Middle frontal gyrus (tissue), 1 donor: Measurements from ENCODE around the gene MBNL2.

Experiments used
- DNase-seq: peaks from one replicate; pipeline ENCODE4 v3.0.0-alpha.2; 2015; ENCODE audit warnings: low spot score; ENCODE audit errors: extremely low spot score

Gene MBNL2

DNA sequence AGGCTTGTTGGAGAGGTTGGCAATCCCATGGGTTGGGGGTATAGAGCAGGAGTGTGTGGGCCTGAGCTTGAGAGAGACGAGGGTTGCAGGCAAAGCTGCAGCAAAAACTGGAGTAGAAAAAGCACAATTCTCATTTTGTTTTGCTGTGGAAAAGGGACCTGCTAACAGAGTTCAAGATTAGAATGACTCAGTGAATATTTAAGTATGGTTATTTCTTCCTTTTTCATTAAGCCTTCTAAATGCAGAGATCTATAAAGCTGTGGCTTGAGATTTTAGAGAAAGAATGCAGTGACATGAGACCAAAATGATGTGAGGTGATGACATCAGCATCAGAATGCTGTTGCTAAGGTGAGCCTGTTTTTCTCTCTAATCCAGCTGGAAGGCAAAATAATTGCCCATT, 10.8 kb upstream of the MBNL2 start:
- DNase-seq, result no peak

DNA sequence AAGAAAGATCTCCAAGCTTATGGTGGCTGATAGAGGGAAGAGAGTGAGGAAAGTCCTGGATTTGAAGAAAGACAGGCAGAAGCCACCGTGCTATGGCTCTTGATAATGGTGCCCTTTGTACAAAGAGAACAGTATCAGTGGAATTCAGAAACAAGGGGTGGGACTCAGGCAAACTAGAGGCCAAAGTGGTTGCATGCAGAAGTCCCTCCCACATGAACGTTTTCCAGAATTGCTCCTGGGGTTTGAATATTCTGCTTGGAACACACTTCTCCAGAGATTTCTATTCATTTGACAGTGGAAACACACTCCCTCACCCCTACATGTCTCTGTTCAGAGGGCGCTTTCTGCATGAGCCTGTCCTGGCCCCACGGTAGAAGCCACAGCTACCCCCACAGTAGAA, 10.1 kb upstream of the MBNL2 start:
- no peak for DNase-seq

DNA sequence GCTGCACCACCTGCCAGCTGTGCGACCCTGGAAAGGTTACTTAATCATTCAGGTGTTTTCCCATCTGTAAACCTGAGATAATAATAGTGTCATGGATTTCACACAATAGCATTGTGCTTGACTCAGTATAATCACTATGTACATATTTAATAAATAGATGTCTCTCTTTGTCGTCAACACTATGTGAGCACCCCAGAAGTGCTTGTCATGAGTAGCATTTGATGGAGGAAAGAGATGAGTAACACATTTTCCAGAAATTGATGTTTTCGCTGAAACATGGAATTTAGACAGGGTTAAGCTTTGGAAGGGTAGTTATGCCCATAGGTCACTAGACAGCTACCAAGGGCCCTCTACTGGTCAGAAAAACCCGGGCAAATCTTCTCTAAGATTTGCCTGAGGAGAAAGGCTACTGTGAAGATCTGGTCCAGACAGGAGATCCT, 9.5 kb upstream of the MBNL2 start:
- no peak for DNase-seq

DNA sequence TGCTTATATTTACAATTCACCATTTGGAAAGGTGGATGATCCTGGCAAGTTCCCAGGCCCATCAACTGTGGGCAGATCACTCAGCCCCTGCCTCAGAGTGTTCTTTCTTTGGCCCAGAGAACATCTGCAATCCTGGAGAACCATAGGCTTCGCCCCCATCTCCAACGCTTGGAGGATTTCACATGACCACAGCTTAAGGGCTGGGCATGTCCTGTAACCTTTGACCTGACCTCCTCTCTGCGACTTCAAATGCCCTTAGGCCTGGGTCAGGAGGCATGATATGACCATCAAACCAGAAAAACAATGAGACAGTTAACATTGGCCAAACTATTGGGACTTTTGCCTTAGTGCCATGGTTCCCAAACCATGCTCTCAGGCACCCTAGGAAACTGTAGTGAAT, 7.2 kb upstream of the MBNL2 start:
- no peak for DNase-seq

DNA sequence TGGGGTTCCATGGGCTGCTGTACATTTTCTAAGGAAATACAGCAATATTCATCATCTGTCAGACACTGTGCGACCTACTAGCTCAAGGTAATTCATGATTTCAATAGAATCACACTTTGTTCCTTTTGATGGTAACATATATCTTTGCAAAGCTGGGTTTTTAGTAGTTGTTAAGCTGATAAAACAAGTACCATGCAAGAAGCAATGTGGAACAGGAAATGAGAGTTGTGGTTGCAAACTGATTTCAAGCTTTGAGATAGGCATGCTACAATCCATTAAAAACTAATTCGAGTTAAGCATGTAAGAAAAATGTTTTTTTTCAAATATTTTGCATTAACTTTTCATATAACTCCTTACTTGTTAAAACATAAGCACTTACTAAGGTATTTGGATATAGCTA, 6.8 kb upstream of the MBNL2 start:
- DNase-seq, result no peak

DNA sequence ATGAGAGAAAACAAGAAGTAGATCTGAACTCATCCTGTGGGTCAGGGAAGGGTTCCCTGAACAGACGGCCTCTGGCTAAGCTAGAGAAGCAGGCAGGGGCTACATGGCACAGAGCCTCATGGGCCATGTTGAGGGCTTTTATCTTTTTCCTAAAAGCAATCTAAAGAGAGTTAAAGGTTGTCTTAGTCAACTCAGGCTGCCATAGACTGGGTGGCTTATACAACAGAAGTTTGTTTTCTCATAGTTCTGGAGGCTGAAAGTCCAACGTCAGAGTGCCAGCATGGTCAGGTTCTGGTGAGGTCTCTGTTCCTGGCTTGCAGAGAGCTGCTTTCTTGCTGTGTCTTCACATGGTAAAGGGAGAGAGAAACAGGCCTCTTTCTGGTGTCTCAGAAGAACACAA, 2.9 kb upstream of the MBNL2 start:
- no peak for DNase-seq

DNA sequence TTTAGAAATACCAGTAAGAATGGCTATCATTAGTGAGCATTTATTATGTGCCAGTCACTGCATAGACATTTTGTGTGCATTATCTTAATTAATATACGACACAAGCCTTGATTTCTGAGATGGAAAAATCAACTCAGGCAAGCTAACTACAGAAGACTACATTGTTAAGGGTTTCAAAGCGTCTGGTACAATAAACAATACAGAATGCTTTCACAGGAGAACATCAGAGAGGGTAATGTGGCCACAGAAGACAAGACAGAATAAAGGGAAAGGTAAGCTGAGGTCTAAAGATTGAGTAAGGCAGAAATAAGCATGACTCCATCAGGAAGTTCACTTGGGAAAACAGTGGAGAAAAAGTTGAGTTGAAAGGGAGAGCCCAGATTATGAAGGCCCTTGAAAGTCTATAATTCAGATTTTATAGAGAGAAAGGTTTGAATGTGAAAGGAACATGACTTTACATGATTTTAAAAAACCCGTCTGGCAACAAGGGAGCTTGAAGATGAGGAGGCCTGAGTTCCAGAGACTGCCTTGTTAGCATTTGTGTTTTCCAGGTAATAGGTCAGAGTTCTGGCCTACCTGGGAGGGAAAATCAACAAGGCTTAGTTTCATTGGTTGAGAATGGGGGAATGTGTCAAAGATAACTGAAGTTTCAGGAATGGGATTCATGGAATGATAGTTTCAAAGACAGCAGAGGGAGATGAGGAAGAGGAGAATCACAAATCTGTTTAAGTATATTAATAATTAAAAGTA, 1.8 kb upstream of the MBNL2 start:
- DNase-seq, result no peak

DNA sequence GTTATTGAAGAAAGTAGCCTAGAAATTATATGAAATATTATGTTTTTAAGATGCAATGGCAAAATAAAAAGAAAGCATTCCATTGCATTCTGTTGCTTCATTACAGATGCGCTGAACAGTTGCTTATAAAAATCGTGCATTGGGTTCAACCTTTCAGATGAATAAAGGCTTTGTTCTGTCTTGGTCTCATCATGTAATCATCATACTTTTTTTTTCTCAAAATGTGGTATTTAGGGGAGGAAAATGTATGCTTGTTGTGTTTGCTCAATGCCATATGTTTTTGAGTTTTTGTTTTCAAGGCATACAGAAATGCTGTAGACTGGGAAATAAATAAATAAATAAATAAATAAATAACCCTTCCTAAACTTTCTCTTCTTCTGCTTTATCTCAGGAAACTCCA, 1.1 kb upstream of the MBNL2 start:
- DNase-seq, result no peak

DNA sequence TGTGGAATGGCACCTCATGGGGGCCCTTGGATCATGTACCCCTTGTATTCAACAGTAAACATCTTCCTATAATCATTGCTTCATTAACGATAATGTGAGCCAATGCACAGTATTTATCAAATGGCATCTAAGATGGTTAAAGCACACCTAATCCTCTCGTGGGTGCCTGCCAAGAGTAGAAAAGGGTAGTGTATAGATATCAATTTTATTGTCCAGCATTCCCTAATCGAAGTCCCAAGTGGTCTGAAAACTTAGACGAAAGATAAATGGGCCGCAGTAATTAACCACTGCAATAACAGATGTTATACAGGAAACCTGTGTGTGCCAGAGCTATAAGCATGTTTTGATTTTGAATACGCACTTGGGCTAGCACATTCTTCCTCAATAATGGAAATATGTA, 667 bp upstream of the MBNL2 start:
- no peak for DNase-seq

DNA sequence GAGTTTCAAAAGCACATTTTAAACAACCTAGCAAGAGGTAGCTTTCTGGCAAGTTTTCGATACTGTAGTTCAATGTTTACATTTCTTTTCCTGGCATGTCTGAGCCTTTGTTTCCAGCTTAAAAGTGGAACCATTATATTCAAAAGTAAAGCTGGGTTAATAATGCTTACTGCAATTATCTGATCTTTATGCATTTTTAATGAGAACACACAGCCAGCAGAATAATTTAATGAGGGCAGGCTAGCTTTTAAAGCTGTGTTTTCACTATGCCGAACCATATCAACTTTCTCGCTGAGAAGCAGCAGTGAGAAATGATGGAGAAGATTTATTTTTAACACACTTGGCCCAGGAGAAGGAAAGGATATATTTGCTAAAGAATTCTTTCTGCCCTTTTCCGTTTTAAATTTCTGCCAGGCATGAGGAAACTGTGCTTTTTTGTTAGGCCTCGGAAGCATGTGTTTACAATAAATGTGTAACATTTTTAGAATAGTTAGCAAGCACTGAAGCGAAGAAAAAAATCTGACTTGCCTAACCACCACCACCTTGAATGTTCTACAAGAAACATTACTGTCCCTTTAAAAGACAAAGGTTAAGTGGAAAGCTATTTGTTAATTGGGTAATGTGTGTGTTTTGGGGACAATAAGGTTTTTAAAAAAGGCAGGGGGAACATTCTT, 1.0 kb downstream of the MBNL2 start:
- no peak for DNase-seq

DNA sequence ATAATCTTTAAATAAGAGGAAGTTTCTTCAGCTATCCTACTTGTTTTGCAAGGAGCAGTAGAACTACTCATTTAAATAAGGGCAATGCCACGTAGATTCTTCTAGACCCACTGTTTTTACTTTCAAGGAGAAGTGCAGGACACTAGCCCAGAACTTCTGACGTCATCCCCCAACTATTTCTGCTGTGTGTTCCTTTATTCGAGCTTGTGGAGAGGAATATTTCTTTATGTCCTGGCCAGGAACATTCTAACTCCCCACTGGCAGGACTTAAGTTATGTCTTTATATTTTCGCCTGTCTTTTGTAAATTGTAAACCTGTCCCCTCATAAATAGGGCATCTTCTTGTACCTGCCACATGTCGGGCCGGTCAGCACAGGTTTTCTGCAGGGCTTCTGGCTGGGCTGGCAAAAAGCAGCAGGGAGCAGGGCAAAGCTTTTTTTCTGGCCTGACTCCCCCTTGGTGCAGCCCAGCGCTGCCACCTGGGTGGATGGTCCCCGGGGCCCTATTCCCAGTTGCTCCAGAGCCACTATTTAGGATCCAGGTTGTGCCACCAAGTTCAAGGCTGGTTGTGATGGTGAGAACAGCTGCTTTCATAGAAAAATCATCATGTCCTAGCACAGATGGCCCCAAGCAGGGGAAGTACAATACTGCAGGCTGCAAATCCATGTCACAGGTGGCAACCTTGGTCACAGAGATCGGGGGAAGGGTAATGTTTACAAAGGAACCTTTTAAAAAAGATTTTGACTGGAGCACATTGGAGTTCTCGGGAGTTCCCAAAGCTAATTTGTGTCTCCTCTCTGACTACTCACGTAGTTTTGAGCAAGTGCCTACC, 1.8 kb downstream of the MBNL2 start:
- no peak for DNase-seq

DNA sequence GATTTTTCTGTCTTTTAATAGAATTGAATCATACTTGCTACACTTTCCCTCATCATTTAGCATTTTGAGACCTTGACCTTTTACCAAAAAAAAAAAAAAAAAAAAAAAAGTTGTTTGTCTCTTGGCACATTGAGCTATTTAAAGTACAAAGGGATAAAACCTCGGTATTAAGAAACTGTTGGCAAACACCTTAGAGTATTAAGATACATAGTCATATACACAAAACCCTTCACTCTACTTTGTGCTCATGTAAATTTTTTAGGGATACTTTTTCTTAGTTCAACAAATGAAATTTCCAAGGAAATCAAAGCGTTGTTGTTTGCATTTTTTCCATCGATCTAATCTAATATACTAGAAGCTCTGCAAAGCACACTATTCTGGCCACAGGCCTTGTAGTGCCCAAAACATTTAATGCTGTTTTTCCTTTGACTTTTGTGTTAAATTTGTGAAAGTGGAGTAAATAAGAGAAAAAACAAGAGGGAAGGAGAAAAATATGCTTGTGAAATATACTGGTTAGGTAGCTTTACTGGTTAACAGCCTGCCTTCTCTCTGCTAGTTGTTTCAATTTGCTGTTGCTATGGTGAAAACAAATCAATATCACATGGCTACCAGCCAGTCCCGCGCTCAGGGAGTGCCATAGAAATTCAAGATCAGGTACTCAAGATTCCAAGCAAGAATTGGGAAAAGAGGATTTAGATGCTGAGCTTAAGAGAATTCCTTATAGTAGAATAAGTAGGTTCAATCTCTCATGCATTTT, 2.6 kb downstream of the MBNL2 start:
- no peak for DNase-seq

DNA sequence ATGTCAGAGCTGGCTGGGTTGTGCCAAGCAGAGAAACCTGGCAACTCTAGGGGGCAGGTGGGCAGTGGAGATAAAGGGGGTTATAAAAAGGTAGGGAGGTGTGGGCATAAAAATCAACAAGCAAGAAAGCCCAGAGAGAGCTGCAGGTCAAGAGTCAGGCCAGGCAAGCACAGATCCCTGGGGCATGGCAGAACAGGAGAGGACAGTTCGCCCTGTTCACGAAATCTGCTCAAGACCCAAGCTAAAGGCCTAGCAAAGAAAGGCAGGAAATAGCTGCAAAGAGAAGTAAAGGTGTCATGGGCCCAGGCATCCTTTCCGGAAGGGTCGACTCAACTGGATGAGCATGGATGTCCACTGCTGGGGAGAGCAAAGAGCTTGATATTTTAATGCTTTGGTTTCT, 3.4 kb downstream of the MBNL2 start:
- no peak for DNase-seq

DNA sequence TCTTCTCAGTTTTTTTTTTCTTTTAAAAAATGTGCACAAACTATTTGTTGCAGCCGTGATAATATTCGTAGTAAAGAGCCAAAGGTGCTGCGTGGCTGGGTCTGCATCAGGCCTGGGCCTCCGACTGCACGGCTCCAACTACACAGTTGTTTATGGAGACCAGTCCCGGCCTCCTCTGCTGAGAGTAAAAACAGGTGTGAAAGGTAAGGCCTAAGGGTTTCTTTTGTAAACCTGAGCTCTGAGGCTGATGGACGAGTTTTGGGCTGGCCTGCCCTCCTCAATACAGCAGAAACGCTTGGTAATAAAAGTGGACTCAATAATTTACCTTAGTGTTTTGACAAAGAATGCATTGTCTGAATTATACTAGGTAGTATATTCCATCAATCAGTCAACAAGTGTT, 3.9 kb downstream of the MBNL2 start:
- no peak for DNase-seq

DNA sequence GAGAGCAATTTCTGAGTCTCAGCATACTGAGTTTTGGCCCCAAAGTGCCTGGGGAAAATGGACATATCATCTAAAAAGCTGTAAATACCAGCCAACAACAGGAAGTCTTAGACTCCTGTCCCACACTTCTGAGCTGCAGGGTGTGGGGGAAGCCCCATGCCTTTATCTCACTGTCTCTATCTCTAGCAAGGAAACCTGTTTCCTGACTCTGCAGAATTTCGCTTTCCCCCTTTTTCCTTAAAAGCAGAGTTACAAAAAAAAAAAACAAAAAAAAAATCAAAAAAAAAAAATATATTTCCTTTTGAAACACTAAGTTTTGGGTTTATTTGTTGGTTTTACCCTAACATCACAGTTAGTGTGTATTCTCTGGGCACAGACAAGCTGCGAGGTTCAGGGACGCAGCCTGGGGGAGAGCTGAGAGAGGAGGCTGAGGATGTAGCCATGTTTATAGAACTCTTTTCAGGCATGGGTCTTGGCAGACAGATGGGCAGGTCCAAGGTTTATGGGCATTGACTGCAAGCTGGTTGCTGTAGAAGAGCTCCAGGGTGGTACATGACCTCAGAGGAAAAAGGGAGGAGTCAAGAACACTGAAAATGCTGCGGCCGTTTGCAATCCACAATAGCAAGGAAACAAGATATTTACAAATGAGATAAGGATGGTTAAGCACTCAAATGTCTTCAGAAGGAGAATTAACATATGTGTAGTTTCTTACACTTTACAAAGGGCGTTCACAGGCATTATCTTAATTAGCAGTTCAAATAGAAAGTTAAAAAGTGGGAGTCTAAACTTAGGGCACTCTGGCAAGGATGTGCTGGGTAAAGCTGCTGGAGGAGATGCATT, 4.9 kb downstream of the MBNL2 start:
- no peak for DNase-seq

DNA sequence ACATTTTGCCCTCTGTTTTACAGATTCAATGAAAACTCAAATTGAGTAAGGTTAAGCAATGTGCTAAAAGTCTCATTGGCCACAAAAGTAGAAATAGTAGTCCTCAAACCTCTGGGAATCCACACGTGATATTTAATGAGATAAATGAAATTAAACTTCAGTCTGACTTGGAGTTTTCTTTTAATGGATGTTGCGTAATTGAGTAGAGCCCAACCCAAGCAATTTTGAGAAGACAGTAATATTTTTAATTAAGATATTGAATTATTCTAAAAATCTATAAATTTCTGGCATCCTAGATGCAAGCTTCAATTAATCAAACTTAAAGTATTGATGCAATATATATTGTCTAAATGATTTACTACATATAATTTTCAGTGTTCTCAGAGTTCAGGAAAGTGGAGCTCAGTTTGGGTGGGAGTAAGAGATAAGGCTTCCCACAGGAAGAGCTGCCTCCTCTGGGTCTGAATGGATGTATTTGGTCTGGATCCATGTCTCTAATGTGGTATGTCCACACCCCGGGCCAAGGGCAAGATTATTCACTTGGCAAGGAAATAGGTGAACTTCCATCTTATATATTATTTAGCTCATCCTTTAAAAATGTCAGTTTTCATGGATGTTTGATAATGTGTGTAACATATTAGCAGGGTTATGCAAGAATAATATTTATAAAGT, 6.9 kb downstream of the MBNL2 start:
- DNase-seq, result no peak

DNA sequence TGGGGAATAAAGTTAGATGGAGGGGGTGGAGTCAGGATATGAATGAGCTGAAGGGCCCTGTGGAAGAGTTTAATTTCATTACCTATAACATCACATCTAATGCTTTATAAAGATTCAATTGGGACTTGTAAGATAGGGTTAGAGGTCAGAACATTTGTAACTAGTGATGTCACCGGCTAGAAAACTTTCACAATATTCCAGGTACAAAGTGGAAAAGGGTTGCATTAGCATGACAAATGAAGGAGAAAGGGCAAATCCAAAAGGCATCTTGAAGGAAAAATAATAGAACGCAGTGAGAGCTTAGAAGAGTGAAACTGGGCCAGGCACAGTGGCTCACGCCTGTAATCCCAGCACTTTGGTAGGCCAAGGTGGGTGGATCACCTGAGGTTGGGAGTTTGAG, 7.6 kb downstream of the MBNL2 start:
- no peak for DNase-seq

DNA sequence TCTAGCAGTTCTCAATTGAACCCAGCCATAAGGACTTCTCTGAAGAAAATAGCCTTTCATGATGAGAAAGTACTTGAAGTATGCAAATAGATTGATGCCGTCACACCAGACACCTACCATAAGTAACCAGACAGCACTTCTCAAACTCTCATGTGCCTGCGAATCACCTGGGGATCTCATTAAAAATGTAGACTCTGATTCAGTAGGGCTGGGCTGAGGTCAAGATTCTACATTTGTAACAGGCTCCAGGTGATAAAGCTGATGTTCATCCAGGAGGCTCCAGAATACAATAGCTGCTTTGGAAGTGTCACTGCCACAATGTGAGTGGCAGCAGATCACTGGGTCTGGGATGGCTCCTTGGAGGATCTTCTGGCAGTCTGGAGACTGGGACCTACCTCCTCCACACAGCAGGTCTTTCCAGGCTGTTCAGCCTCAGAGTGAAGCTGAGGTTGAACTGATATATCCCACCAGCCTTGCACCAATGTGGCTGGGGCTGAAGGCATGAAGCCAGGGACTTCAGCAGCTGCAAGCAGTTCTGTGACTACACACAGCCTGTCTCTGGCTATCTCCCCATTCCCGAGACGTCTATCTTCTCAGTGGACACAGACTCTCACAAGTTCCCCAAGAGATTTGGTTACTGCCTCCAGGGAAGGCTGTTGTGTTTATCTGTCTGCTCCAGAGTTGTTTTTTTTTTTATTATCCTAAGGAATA, 9.1 kb downstream of the MBNL2 start:
- no peak for DNase-seq

DNA sequence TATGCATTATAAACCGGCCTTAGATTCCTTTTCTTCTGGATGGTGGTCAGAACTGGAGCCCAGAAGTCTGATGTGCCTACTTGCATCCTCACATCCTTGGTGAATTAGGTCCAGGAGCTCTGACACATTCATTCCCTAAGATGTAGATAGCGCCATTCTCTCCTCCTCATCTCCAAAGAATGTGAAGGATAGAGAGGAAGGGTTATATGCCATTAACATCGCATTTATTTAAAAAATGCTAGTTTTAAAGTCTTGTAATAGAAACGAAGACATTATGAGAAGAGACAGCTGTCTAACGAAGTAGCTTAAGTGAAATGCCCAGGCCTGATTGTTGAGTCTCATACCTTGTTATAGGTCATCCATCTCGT, 9.7 kb downstream of the MBNL2 start:
- DNase-seq, result no peak

DNA sequence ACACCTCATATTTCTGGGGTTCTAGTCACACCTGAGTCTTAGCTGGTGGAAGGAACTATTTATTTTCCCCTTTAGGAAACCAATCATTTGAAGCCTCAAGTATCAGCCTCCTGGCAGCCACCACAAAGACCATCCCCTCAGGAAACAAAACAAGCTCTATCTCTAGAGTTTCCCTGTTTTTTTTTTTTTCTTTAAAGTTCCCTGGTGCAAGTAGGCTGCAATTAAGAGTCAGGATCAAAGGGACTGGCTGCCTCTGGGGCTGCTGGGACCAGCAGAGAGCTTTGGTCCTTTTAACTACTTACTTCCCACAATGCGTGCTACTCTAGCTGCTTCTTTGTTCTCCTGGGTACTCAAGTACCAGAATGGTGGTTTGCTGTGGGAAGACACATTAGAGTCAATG, 11.4 kb downstream of the MBNL2 start:
- DNase-seq, result no peak
